Measurements from ENCODE around the gene POU2AF2.
A peak's percentile ranks its signal among the peaks of the same experiment; 100 is the strongest.
"Not testable (repeated sequence)": the region's sequence is repeated elsewhere in the genome, so short reads cannot be mapped to it uniquely, and the experiment has no call there.

POU2AF2 gene, protein sequence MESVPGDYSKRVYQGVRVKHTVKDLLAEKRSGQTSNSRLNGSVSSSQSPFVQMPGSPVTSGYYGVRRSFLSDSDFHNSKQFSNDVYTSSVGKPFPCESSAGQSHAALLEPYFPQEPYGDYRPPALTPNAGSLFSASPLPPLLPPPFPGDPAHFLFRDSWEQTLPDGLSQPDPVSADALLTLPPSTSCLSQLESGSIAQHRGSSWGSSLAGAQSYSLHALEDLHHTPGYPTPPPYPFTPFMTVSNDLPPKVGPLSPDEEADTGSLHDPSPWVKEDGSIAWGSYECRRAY

DNA sequence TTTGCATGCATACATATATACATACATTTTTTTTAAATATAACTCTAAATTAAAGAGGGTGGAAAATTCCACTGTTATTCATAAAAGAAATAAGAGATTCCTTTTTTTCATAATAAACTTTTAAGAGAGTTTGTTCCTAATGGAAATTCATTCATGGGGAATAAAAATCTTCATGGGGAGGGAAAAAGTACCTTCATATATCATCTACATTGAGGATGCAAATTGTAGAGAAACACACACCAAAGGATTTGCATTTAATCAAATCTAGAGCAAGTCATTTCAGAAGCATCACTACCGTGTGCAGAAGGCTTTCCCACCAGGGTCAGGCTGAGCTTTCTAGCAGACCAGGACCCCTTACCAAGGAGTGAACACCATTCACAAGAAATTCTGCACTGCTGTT, at the start of gene POU2AF2:
POU2AF2 (plus strand) TSS at position 301 of the 400 bp plus-strand sequence. CDS start 129 bp downstream, outside the sequence.
- Mint-ChIP-seq H3K4me1 (ENCODE audit: low read depth) (peaks cover 6% of the 10 kb centered on the region), H3K9me3 (no peaks in the 10 kb centered on the region), H3K27ac (no peak within 1 kb of the TSS), H3K4me3 (no peak within 1 kb of the TSS), H3K27me3 (no peaks in the 10 kb centered on the region), H3K36me3 (ENCODE audit: low read depth) (no peaks in the 10 kb centered on the region)
- intact Hi-C loops (cut with micrococcal nuclease) = no loop called here

DNA sequence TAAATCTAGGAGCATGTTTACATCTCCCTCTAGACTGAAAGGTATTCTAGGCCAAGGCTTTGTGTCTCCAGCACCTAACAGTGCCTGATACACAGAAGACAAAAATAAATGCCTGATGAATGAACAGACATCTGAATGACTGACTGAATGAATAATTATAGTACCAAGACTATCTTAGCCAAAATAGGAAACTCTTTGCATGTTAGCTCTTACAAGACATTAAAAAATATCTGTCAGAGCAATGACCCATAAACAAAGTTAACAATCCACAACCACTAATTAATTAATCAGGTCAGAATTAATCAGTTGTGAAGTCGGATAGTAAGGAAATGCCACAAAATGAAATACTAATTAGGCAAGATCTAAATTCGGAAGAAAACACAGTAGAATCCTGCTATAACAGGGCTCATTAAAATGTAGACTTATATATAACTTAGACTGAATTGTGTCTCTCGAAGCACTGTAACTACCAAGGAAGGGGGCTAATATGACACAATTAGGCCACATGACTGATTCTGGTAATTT, 45.5 kb upstream of the POU2AF2 start:
- no peaks in the 10 kb centered on the region for H3K27me3 Mint-ChIP-seq
- H3K27ac Mint-ChIP-seq = no peak overlapping the region
- H3K36me3 Mint-ChIP-seq (ENCODE audit: low read depth) = no peaks in the 10 kb centered on the region
- H3K4me3 Mint-ChIP-seq = no peak overlapping the region
- H3K9me3 Mint-ChIP-seq = no peaks in the 10 kb centered on the region
- intact Hi-C loops (cut with micrococcal nuclease) = no loop called here
- H3K4me1 Mint-ChIP-seq (ENCODE audit: low read depth) = peaks cover 6% of the 10 kb centered on the region

DNA sequence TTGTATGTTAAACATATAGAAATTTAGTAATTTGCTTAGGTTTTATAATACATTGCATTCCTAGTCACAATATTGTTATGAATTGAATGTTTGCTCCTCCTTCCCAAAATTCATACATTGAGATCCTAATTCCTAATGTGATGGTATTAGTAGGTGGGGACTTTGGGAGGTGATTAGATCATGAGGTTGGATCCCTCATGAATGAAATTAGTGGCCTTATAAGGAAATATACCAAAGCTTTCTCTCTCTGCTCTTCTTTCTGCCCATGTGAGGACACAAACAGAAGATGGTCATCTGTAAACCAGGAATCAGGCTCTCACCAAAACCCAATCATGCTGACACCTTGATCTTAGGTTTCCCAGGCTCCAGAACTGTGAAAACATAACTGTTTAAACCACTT, 41.3 kb upstream of the POU2AF2 start:
- Mint-ChIP-seq H3K27ac (no peak overlapping the region), H3K36me3 (ENCODE audit: low read depth) (no peaks in the 10 kb centered on the region), H3K4me3 (no peak overlapping the region), H3K9me3 (no peaks in the 10 kb centered on the region), H3K4me1 (ENCODE audit: low read depth) (peaks cover 6% of the 10 kb centered on the region), H3K27me3 (no peaks in the 10 kb centered on the region)
- intact Hi-C loops (cut with micrococcal nuclease) = no loop called here

DNA sequence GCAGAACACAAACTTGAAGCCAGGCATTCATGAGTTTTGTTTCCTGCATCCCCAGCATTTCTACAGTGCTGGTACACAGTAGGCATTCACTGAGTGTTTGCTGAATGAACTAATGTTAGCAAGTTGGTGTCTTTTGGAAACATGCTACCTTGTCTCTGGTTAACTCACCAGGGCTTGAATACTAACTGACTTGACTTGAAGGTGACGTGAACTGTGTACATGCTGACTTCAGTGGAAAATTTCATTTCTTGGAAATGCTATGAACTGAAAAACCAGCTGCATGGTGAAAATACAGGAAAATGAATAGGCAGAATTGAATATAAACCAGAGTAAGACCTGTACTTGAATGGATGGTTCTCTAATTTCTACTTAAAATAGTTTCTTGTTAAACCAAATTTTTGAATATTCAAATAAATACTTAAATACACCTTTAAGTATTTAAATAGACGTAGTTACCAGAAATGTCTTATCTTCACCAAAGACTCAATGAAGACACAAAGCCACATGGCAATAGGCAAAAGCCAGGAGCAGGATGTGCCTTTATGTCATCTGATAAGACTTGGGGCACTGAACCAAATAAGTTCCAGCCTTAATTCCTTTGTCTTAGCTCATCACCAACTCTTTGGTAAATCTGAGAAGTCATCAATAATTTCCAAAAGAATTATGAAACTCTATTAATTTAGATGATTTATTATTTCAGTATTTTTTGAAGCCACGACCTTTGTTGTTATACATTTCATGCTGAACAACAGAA, 39.7 kb upstream of the POU2AF2 start:
- no peaks in the 10 kb centered on the region for H3K36me3 Mint-ChIP-seq (ENCODE audit: low read depth)
- no peaks in the 10 kb centered on the region for H3K27me3 Mint-ChIP-seq
- no peaks in the 10 kb centered on the region for H3K9me3 Mint-ChIP-seq
- no peak overlapping the region for H3K27ac Mint-ChIP-seq
- no peak overlapping the region for H3K4me3 Mint-ChIP-seq
- H3K4me1 Mint-ChIP-seq (ENCODE audit: low read depth) = peaks cover 6% of the 10 kb centered on the region
- intact Hi-C loops (cut with micrococcal nuclease) = no loop called here

DNA sequence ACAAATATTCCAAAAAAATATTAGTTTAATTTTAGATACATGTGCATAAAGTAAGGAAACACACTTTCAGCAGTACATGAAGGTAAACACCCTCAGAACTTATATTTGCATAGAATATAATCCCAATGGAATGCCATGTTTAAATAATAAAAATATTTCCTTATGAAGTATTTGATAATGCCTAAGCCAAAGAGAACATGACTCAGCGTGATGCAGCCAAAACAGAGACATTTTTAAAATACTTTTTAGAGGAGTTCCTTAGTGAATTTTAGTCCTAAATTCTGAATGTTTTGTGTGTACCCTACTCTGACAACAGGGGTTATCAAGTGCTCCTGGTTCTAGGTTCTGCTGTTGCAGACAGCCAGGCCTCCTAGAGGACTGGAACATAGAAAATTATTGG, 39.1 kb upstream of the POU2AF2 start:
- intact Hi-C loops (cut with micrococcal nuclease) = no loop called here
- Mint-ChIP-seq H3K4me1 (ENCODE audit: low read depth) (peaks cover 6% of the 10 kb centered on the region), H3K27me3 (no peaks in the 10 kb centered on the region), H3K4me3 (no peak overlapping the region), H3K9me3 (no peaks in the 10 kb centered on the region), H3K36me3 (ENCODE audit: low read depth) (no peaks in the 10 kb centered on the region), H3K27ac (no peak overlapping the region)

DNA sequence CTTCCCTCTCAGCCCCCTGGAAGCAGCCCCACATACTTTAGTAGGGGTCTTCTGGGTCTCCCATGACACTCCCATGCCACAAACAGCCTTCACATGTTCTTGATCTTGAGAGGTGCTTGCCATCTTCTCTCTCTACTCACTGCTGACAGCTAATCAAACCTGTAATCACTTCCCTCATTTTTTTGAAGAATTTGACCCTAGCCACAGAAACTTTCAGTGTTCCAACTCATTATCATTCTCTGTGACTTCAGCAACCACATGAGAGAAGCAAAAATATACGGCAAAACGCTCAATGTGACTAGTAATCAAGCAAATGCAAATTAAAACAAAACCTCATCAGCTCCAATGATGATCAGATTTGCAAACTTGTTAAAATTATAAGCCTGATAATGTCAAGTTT, 38.3 kb upstream of the POU2AF2 start:
- Mint-ChIP-seq H3K4me1 (ENCODE audit: low read depth) (peaks cover 6% of the 10 kb centered on the region), H3K27ac (no peak overlapping the region), H3K9me3 (no peaks in the 10 kb centered on the region), H3K4me3 (no peak overlapping the region), H3K36me3 (ENCODE audit: low read depth) (no peaks in the 10 kb centered on the region), H3K27me3 (no peaks in the 10 kb centered on the region)
- intact Hi-C loops (cut with micrococcal nuclease) = no loop called here

DNA sequence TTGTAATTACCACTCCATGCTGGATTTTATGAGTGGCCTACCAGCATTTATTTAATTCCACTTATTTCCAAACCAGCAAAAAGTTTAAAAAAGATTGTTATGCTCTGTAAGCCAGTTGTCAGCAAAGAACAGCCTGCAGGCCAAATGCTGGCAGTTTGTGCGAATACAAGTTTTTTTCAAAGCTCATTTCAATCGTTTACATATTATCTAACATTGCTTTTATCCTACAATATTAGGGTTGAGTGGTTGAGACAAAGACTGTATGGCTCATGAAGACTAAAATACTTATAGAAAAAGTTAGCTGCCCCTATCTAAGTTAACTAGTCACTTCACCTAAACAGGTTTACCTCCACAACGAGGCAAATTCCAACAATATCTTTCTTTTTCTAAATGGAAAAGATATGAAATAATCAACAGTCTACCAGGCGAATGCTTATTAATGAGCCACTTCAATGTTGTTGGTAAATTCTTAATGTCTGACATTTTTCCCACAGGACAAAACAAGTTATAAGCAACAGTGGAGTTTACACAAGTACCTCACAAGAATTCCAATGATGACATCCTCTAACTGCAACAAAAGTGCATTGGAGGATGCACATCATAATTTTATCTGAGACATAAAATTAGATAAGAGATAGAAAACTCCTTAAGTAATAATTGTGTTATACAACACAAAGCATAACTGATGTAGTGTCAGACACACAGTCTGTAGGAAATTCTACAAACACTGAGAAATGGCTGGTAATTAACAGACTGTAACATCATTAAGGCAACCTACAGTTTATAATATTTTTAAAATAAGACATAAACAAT, 35.8 kb upstream of the POU2AF2 start:
- H3K27ac Mint-ChIP-seq = no peak overlapping the region
- no peaks in the 10 kb centered on the region for H3K27me3 Mint-ChIP-seq
- H3K36me3 Mint-ChIP-seq (ENCODE audit: low read depth) = no peaks in the 10 kb centered on the region
- no peaks in the 10 kb centered on the region for H3K4me1 Mint-ChIP-seq (ENCODE audit: low read depth)
- H3K4me3 Mint-ChIP-seq = no peak overlapping the region
- no peaks in the 10 kb centered on the region for H3K9me3 Mint-ChIP-seq
- intact Hi-C loops (cut with micrococcal nuclease) = no loop called here

DNA sequence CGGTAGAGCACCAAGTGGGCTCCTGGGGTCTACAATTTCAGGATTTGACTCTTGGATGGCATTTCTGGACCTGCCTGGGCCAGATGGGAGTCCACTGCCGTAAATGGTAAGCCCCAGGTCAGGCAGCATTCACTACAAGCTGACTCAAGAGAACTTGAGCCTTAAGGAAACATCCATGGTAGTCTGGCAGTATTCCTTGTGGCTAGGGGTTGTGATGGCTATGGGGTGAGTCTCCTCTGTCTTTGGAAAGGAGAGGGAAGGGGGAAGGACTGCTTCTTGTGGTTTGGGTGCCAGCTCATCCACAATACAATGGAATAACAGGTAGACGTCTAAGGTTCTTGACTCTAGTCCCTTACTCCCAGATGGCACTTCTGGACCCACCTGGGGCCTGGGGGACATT, 32.3 kb upstream of the POU2AF2 start:
- H3K27me3 Mint-ChIP-seq = no peaks in the 10 kb centered on the region
- intact Hi-C loops (cut with micrococcal nuclease) = no loop called here
- no peaks in the 10 kb centered on the region for H3K9me3 Mint-ChIP-seq
- H3K4me1 Mint-ChIP-seq (ENCODE audit: low read depth) = no peaks in the 10 kb centered on the region
- H3K27ac Mint-ChIP-seq = no peak overlapping the region
- H3K36me3 Mint-ChIP-seq (ENCODE audit: low read depth) = no peaks in the 10 kb centered on the region
- no peak overlapping the region for H3K4me3 Mint-ChIP-seq

DNA sequence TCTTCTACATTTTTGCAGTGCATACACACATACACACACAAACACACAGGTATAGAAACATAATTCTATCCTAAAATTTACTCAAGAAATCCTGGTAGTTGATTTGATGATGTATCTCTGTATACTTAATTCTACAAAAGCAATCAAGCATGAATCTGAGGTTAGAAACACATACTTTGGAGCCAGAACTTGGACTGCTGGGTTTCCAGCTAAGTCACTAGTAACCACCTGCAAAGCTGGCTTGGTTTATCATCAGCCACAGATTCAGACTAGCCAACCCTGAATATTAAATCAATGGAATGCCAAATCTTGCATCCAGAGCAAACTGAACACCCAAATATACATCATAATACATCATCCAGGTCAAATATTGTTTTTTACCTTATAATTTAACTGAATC, 24.8 kb upstream of the POU2AF2 start:
- Mint-ChIP-seq H3K36me3 (ENCODE audit: low read depth) (no peaks in the 10 kb centered on the region), H3K27ac (no peak overlapping the region), H3K27me3 (peaks cover 20% of the 10 kb centered on the region), H3K9me3 (no peaks in the 10 kb centered on the region), H3K4me3 (no peak overlapping the region), H3K4me1 (ENCODE audit: low read depth) (peaks cover 10% of the 10 kb centered on the region)
- intact Hi-C loops (cut with micrococcal nuclease) = no loop called here

DNA sequence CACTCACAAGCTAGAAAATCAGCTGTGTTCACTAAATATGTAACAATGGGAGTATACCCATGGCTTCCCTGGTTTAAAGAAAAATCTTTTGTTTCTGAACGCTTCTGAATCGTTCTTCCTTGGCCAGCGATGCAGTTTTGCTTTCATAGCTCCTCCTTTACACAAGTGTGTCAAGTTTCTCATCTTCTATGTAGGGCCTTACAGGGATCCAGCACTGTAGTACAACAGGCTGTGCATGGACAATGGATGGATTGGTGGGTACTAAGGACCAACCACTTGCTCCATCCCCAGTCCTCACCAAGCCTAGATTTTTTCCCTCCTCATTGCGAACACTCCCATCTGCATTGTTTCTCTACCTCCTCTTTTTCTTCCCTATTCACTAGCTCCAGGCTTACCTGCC, 24.3 kb upstream of the POU2AF2 start:
- H3K4me3 Mint-ChIP-seq = no peak overlapping the region
- intact Hi-C loops (cut with micrococcal nuclease) = no loop called here
- no peaks in the 10 kb centered on the region for H3K36me3 Mint-ChIP-seq (ENCODE audit: low read depth)

DNA sequence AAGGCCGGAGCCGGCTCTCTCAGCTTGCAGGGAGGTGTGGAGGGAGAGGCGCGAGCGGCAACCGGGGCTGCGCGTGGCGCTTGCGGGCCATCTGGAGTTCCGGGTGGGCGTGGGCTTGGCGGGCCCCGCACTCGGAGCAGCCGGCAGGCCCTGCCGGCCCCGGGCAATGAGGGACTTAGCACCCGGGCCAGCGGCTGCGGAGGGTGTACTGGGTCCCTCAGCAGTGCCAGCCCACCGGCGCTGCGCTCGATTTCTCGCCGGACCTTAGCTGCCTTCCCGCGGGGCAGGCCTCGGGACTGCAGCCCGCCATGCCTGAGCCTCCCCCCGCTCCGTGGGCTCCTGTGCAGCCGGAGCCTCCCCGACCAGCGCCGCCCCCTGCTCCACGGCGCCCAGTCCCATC, 23.6 kb upstream of the POU2AF2 start:
- H3K36me3 Mint-ChIP-seq (ENCODE audit: low read depth); H3K4me1 Mint-ChIP-seq (ENCODE audit: low read depth); H3K27ac Mint-ChIP-seq; intact Hi-C loops (cut with micrococcal nuclease); H3K9me3 Mint-ChIP-seq; H3K4me3 Mint-ChIP-seq: not testable (repeated sequence)
- H3K27me3 Mint-ChIP-seq = peaks cover 20% of the 10 kb centered on the region

More for the DNA sequence above, 24.3 kb upstream of the POU2AF2 start:
- Mint-ChIP-seq H3K9me3 (no peaks in the 10 kb centered on the region), H3K4me1 (ENCODE audit: low read depth) (peaks cover 10% of the 10 kb centered on the region), H3K27ac (no peak overlapping the region), H3K27me3 (peaks cover 20% of the 10 kb centered on the region)

DNA sequence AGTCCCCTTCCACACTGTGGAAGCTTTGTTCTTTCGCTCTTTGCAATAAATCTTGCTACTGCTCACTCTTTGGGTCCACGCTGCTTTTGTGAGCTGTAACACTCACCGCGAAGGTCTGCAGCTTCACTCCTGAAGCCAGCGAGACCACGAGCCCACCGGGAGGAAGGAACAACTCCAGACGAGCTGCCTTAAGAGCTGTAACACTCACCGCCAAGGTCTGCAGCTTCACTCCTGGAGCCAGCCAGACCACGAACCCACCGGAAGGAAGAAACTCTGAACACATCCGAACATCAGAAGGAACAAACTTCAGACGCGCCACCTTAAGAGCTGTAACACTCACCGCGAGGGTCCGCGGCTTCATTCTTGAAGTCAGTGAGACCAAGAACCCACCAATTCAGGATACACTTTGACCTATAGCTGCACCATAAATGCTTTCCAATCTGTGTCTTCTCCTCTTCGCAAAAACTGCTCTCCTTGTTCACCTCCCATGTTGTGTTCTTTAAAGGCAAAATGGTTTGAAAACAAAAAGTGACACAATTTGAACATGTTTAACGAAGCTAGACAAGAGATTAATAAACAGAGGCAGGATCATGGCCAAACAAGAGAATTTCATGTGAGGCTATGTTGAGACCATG, 22.6 kb upstream of the POU2AF2 start:
- peaks cover 20% of the 10 kb centered on the region for H3K27me3 Mint-ChIP-seq
- H3K4me3 Mint-ChIP-seq = peak overlapping the region; percentile 47
- H3K9me3 Mint-ChIP-seq; H3K36me3 Mint-ChIP-seq (ENCODE audit: low read depth); intact Hi-C loops (cut with micrococcal nuclease): not testable (repeated sequence)
- H3K4me1 Mint-ChIP-seq (ENCODE audit: low read depth) = peaks cover 14% of the 10 kb centered on the region
- H3K27ac Mint-ChIP-seq = peak overlapping the region; percentile 9

DNA sequence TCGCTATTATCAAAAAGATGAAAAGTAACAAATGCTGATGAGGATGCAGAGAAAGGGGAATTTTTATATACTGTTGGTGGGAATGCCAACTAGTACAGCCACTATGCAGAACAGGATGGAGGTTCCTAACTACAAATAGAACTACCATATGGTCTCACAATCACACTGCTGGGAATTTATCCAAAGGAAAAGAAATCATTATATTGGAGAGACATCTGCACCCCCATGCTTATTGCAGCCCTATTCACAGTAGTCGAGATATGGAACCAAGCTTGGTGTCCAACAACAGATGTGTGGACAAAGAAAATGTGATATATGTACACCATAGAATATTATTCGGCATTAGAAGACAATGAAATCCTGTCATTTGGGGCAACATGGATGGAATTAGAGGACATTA, 19.6 kb upstream of the POU2AF2 start:
- no peak overlapping the region for H3K27ac Mint-ChIP-seq
- no peaks in the 10 kb centered on the region for H3K9me3 Mint-ChIP-seq
- H3K4me1 Mint-ChIP-seq (ENCODE audit: low read depth) = peaks cover 24% of the 10 kb centered on the region
- no peaks in the 10 kb centered on the region for H3K36me3 Mint-ChIP-seq (ENCODE audit: low read depth)
- peaks cover 20% of the 10 kb centered on the region for H3K27me3 Mint-ChIP-seq
- no peak overlapping the region for H3K4me3 Mint-ChIP-seq
- intact Hi-C loops (cut with micrococcal nuclease) = no loop called here
